NCI-H510A treated with DMSO at 0.1 percent for 48 hours (cell line): ENCODE data around the gene FMNL3.

Experiments used
- DNase-seq: peaks from one replicate; lab custom pipeline; 2025; lab: John Stamatoyannopoulos, UW

Gene FMNL3

GRCh38 chr12:49649445-49649844 is 57.8 kb downstream of the FMNL3 start:
- no peak for DNase-seq

- no peak for DNase-seq
Observed at GRCh38 chr12:49648712-49649003, 58.5 kb downstream of the FMNL3 start.

- DNase-seq: no peak
Observed at GRCh38 chr12:49647827-49648711, 59.1 kb downstream of the FMNL3 start.

GRCh38 chr12:49646871-49647654 is 60.1 kb downstream of the FMNL3 start:
- DNase-seq: no peak

GRCh38 chr12:49646331-49646830 is 60.8 kb downstream of the FMNL3 start:
- DNase-seq: no peak

GRCh38 chr12:49645146-49646039 is 61.8 kb downstream of the FMNL3 start:
- no peak for DNase-seq

GRCh38 chr12:49644620-49644994 is 62.6 kb downstream of the FMNL3 start:
- DNase-seq: peak; percentile 75

- DNase-seq: no peak
Observed at GRCh38 chr12:49643961-49644619, 63.1 kb downstream of the FMNL3 start.

GRCh38 chr12:49643135-49643534 is 64.1 kb downstream of the FMNL3 start:
- DNase-seq: no peak

- no peak for DNase-seq
Observed at GRCh38 chr12:49642370-49642802, 64.8 kb downstream of the FMNL3 start.

- no peak for DNase-seq
Observed at GRCh38 chr12:49641748-49642369, 65.3 kb downstream of the FMNL3 start.

- peak; percentile 69 for DNase-seq
Observed at GRCh38 chr12:49636979-49637755, 70.0 kb downstream of the FMNL3 start.

GRCh38 chr12:49636574-49636973 is 70.6 kb downstream of the FMNL3 start:
- DNase-seq: no peak

GRCh38 chr12:49635656-49636055 is 71.5 kb downstream of the FMNL3 start:
- DNase-seq: no peak

- DNase-seq: no peak
Observed at GRCh38 chr12:49635036-49635435, 72.2 kb downstream of the FMNL3 start.

- no peak for DNase-seq
Observed at GRCh38 chr12:49633703-49634345, 73.4 kb downstream of the FMNL3 start.

- no peak for DNase-seq
Observed at GRCh38 chr12:49632986-49633702, 74.1 kb downstream of the FMNL3 start.

GRCh38 chr12:49632401-49632800 is 74.8 kb downstream of the FMNL3 start:
- no peak for DNase-seq

GRCh38 chr12:49631336-49631907 is 75.8 kb downstream of the FMNL3 start:
- no peak for DNase-seq
